Right hindlimb (tissue), 1 donor: Measurements from ENCODE around the gene NAA80.
"Not testable (repeated sequence)": the region's sequence is repeated elsewhere in the genome, so short reads cannot be mapped to it uniquely, and the experiment has no call there.

Source experiments
- DNase-seq: peaks from one replicate; pipeline ENCODE4 v3.0.0-alpha.2; 2018

The NAA80 gene

GRCh38 chr3:50268703-50269451 lies 30.3 kb downstream of the NAA80 start, which contains the start of gene SEMA3B:
SEMA3B (plus strand) TSS chr3:50269147; CDS start chr3:50269241, 94 bp downstream.
- DNase-seq: peak; percentile 69

GRCh38 chr3:50268276-50268675 lies 30.9 kb downstream of the NAA80 start:
- DNase-seq: no peak

DNA sequence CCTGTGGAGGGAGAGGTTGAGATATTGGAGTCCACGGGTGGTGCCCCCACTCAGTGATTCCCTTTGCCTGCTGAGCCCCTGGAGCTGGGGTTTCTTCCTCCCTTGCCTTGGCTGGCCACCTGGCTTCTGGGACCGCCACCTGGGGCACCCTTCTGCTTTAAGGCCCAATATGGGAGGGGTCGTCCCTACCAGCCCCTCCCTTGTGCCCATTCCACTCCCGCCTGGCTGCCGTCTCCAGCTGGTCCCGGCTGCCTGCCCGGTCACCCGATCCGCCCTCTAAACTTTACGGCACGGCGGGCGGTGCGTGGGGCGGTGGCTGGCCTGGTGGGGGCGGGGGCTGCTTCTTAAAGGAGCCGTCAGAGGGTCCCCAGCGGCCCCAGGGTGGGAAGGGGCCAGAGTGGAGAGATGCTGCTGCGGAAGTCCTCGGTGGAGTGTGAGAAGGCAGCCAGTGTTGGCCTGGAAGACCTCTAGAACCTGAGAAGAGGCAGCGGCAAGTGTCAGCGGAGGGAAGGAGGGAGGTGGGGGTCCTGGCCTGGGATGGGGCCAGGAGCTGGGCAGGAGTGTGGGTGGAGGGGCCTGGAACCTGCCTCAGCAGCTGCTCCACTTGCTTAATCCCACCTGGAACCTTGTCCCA lies 31.8 kb downstream of the NAA80 start:
- DNase-seq: peak; percentile 89

- DNase-seq: no peak
These were observed 32.4 kb downstream of the NAA80 start for GRCh38 chr3:50266836-50267235.

GRCh38 chr3:50266017-50266416 lies 33.2 kb downstream of the NAA80 start:
- DNase-seq: no peak

GRCh38 chr3:50265571-50265970 lies 33.6 kb downstream of the NAA80 start:
- no peak for DNase-seq

GRCh38 chr3:50264964-50265485 lies 34.2 kb downstream of the NAA80 start:
- DNase-seq: no peak

DNA sequence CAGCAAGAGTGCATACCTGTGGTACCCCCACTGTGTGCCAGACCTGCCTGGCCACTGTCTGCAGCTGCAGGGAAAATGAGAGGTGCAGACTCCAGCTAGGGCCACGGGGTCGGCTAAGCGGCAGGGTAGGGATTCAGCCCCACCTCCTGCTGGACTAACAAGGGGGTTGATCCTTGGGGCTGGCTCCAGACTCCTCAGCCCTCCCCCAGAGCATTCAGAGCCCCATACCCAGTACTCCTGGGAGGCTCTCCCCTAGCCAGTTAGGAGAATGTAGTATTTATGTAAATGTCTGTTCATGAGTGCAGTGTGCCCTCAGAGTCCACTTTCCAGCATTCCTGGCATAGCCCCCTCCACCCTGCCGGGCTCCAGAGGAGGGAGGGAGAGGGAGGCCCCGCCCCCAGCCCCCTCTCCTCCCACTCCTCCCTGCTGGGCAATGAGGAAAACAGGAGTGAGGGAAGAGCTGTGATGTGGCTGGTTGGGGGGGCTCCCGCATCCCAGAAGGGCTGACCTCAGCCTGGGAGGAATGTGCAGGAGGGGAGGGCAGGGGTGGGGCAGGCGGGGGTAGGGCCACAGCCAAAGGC lies 34.7 kb downstream of the NAA80 start:
- peak; percentile 96 for DNase-seq

GRCh38 chr3:50263478-50264382 lies 35.5 kb downstream of the NAA80 start:
- DNase-seq: no peak

DNA sequence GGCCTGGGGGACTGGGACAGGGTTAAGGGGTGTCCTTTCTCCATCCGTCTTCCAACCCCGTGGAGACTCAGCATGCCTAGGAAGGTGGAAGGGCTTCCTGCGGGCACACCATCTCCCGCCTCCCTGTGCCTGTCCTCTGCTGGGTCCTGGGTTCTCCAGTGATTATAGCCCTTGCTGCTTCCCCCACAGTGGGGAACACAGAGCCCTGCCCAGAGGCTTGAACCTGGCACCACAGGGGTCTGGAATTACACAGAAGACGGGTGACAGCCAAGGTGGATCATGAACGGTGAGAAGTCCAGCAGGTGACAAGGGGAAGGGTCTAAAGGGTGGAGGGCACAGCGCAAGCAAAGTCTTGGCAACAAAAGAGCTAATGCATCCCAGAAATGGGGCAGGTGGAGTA lies 36.4 kb downstream of the NAA80 start:
- no peak for DNase-seq

DNA sequence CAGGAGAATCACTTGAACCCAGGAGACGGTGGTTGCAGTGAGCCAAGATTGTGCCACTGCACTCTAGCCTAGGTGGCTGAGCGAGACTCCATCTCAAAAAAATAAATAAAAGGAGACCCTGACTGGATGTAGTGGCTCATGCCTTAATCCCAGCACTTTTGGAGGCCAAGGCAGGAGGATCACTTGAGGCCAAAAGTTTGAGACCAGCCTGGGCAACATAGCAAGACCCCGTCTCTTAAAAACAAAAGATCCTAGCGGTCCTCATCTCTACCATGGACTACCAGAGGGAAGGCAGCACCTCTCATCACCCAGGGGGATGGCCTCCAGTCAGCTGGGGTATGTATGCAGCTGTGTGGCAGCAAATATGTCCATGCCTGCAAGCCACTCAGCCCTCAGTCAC lies 37.0 kb downstream of the NAA80 start:
- not testable (repeated sequence) for DNase-seq

DNA sequence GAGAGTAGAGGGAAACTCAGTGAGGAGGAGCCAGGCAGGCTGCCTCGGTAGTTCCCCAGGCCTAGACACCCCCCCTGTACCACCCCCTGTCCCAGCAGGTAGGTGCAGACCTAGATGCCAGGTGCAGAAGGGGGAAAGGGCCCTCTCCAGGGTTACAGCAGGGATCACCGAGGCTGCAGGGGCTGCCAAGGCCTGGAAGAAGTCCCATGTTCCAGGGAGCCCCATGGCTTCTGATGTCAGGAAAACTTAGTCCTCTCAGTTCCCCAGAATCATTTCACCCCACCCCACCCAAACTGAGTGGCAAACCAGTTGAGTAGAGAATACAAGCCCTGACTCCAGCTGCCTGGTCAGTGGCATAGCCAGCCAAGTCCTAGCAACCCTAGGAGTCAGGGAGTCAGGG lies 37.7 kb downstream of the NAA80 start:
- DNase-seq: no peak

DNA sequence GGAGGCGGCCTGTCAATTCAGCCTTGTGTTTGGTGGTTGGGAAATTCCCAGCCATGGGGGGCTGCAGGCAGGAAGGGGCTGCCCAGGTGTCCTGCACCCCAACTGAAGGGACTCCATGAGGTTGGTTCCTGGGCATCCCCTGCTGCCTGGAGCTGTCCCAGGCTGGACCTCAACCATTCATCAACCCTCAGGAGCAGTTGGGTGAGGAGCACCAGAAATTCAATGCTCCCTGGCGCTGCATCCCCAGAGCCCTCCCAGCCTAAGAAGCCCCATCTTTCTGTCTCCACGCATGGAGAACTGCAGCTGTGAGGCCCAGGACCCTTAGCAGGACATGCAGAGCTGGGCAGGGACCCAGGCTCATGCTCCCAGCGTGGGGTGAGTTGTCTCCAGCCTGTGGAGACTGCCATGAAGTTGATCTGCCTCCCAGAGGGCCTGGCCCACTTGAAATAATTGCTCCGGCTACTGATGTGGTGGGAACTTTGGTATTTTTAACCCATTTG lies 38.2 kb downstream of the NAA80 start:
- no peak for DNase-seq

GRCh38 chr3:50260027-50260941 lies 38.9 kb downstream of the NAA80 start:
- DNase-seq: peak; percentile 97

GRCh38 chr3:50259432-50260026 lies 39.7 kb downstream of the NAA80 start:
- no peak for DNase-seq

DNA sequence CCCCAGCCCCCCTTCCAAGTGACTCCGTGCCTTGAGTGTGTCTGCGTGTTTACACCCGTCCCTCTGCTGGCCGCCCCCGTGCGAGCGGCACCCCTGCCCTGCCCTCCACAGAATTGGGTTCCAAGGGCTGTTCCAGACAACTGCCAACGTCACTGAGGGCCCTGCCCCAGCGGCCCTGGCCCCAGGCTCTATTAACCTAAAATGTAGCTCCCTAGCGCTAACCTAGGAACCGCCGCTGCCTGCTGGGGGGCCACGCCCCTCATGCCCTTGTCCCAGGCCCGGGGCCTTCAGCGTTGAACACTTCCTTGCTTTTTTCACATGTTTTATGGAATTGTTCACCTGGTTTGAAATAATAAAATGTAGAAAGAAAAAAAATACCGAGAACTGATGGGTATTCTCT lies 40.2 kb downstream of the NAA80 start:
- DNase-seq: no peak

- DNase-seq: no peak
These were observed 41.0 kb downstream of the NAA80 start for GRCh38 chr3:50258029-50258680.

GRCh38 chr3:50256978-50257890 lies 42.0 kb downstream of the NAA80 start:
- DNase-seq: no peak

DNA sequence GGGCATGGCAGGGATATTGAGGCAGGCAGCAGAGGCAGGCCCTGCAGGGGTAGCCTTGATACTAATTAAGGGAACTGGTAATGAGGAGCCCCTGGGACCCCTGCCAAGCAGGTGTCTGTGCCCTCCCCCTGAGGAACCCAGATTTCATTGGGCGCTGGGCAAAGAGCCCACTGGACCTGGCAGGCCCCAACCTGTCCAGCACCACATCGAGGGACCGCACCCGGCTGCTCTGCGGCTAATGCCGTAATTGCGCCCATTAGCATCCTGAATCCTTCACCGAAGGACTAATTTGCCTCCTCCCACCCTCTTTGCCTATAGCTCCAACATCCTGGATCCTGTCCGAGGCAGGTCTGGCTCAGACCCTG lies 44.0 kb downstream of the NAA80 start:
- DNase-seq: no peak
